CD1c-positive myeloid dendritic cell (primary cell): Measurements from ENCODE around the gene CROCC2.

Source experiments
- DNase-seq: peaks from one replicate; pipeline ENCODE4 v3.0.0-alpha.2; 2016; ENCODE audit errors: extremely low spot score

CROCC2 gene

DNA sequence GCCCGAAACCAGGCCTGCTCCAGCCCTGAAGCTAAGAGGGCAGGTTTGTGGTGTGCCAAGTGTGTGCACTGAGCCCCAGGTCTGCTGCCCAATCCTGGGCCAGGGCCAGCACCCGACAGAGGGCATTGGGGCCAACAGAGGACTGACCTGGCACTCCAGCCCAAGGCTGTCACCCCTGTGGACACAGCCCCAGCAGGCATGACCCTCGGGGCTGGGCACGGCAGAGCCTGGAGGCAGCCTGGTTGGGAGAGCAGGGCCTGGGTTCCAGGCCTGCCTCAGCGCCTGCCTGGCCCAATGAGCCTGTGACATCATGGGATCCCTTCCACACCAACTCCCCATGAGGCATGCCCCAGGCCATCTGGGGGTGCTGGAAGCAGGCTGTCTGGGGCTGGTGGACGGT is 81.5 kb downstream of the CROCC2 start:
- DNase-seq: no peak

DNA sequence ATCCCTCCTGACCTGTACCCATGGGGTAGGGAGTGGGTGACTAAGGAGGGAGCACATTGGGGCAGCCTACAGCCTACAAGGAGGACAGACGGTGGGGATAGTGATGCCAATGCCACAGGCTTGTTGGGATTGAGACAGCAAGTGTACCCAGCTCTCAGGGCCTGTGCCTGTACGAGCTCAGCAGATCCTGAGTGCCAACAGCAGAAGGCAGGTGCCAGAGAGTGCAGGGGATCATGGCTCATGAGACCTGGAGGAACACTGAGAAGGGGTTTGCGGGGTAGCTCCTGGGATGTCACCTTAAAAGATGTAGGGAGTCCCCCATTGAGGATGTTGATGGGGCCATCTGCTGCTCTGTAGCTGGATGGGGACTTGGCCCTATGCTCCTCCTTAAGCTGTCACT is 82.0 kb downstream of the CROCC2 start:
- DNase-seq: no peak

DNA sequence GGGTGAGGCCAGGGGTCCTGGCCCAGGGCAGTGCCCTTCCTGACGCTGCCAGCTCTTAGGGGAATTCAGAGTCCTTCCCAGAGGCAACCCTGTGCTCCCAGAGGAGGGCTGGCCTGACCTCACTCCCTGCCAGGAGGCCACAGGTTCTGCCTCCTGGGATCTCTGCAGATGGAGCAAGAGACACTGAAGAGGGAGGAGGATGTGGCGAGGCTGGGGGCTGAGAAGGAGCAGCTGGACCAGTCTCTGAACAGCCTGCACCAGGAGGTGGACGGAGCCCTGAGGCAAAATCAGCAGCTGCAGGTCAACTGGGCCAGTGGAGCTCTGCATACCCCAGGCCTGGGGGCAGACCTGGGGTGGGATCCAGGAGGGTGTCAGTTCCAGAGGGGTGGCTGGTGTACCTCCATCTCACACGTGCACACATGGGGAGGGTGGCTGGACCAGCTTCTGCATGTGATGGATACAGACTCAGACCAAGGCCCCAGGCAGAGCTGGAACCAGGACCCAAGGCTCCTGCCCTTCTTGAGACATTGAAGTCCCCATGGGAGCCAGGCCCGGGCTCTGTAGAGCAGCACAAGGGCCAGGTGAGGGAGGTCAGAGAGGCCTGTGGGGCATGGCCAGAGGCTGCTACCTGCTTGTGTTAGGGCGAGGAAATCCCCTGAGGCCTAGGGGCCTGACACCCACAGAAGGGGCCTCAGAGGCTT is 82.6 kb downstream of the CROCC2 start:
- no peak for DNase-seq

DNA sequence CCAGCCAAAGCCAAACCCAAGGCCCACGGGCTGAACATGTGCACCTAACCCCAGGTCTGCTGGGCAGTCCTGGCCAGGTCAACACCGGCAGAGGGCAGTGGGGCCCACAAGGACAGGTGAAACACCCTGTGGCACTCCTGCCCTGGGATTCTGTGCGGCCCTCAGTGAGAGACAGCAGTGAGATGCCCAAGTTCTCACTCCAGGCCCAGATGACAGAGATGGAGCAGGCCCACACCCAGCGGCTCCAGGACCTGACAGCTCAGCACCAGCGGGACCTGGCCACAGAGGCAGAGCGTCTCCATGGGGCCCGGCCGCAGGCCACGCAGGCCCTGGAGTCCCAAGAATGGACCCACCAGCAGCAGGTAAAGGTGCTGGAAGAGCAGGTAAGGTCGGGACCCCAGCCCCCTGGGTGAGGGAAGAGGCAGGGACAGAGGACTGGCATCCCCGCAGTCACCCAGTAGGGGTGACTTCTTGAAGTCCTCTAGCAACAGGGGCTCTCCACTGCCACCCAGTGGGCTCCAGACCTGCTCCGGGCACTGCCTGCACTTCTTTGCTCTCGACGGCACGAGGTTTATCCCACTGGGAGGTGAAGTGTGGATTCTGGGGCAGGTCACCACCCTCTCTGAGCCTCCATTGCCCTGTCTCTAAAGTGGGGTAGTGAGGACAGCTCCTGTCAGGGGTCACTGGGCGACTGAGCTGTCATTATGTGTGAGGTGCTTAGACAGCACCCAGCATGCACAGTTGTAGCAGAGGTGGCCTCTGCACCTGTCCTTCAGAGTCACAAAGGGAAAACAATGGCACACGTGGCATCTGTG is 83.5 kb downstream of the CROCC2 start:
- peak; percentile 37 for DNase-seq

DNA sequence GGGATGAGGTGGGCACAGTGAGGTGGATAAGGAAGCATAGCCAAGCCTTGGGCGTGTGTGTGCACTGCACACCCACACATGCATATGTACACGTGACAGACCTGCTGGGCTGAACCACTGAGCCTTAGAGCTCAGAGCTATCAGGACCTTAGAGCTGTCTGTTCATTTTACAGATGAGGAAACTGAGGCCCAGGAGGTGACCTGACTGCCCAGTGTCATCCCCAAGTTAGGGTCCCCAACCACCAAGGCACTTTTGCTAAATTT is 84.1 kb downstream of the CROCC2 start:
- no peak for DNase-seq

DNA sequence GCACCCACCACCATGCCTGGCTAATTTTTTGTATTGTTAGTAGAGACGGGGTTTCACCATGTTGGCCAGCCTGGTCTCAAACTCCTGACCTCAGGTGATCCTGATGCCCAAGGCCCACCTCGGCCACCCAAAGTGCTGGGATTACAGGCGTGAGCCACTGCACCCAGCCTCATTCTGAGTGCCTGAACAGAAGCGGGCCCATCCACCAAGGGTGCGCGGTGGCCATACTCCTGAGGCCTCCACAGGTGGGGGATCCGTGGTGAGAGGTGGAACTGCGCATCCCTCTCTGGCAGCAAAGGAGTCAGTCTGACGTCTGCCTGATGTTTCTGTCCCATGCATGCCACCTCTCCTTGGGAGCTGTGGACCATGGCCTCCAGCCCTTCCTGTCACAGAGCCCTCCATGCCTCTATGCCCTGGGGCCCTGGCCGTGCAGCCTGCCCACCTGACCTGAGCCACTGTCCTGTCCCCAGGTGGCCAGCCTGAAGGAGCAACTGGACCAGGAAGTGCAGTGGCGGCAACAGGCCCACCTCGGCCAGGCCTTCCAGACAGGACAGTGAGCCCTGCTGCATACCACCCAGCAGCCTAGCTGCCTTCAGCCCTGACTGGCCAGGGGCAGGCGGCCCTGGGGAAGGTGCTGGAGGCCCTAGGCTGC is 84.7 kb downstream of the CROCC2 start:
- no peak for DNase-seq

DNA sequence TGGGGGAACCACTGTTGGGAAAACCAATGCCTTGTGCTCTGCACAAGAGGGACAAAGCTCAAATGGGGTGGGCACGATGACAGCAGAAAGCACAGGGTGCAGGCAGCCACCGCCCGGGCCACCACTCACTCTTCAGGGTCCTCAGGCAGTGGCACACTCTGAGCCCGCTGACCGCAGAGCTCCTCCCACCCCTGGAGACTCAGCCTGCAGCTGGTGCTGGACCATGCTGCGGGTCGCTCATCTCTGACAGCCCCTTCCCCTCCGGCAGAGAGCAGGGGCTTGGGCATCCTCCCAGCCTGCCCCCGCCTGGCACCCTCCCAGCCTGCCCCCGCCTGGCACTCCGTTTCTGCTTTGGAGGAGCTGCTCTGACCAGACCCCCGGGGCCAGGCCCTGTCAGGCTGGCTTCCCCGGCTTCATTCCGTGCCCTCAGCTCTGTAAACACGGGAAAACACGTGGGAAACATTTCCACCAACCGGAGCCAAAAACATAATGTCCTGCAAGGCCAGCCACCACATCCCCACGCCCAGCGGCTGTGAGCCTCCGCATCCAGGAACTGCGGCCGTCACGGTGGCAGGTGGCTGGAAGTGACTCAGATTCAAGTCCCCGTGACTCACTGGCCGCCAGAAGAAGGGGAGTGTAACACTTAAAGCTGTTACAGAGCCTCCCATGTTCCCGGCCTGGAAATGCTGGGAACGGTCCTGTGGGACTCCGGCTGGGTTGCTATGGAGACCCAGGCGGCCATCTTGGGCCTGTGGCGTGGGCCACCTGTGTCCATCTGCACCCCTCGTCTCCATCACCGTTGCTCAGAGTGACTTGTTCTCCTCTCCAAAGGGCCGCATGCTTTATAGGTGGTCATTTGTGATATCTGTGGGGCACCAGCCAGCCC is 85.5 kb downstream of the CROCC2 start:
- peak; percentile 48 for DNase-seq

DNA sequence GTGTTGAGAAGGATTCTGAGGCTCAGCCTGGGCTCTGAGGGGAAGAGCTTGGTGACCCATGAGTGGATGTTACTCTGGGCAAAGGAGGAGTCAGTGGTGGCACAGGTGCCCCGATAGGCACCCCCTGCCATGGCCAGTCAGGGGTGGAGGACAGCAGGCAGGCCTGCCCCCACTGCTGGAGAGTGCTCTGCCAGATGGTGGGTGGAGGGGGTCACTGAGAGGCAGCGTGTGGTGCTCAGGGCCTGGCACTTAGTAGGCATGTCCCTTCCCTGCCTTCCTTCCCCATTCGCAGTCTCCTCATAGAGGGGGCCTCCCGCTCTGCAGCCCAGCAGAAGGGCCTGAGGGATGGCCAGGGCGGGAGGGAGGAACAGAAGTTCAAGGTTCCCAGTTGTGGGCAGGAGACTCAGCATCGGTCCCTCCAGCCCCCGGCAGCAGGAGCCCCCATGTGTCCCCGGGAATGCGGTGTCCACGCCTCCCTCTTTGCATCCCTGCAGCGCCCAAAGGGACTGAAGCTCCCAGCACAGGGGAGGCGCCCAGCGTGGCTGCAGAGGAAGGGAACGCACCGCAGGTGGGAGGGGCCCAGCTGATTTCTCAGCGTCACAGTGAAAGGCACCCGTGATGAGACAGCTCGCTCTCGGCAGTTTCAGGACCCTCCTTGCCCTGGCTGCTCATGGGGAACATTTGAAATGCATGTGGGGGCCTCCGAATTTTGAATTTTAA is 86.6 kb downstream of the CROCC2 start:
- DNase-seq: peak; percentile 13

DNA sequence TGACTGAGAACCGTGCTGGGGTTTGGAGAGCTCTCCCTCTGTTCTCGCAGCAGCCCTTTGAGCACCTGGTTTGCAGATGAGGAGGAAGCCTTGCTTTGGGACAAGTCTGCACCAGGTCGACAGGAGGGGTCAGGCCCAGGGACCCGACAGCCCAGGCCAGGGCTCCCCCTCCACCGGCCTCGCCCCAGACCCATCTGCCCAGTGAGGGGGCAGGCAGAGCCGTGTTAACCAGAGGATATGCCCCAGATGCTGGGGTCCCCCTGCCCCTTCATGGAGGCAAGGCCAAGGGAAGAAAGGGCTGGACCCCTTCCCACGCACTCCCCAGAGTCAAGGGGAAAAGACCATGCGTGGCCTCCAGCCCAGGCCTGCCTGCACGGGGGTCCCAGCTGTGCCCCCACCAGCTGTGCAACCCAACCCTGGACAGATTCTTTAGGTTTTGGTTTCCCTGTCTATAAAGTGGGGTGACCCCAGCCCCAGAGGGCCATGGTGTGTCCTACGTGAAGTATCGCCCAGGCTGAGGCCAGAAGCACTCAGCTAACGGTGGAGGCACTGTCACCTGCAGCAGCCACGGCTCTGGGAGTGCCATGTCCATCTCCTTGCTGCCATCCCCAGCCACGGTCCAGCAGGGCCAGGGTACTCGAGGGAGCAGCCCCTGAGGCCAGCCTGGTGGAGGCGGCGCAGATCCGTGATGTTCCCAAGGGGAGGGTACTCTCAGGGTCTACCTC is 87.5 kb downstream of the CROCC2 start:
- DNase-seq: no peak

DNA sequence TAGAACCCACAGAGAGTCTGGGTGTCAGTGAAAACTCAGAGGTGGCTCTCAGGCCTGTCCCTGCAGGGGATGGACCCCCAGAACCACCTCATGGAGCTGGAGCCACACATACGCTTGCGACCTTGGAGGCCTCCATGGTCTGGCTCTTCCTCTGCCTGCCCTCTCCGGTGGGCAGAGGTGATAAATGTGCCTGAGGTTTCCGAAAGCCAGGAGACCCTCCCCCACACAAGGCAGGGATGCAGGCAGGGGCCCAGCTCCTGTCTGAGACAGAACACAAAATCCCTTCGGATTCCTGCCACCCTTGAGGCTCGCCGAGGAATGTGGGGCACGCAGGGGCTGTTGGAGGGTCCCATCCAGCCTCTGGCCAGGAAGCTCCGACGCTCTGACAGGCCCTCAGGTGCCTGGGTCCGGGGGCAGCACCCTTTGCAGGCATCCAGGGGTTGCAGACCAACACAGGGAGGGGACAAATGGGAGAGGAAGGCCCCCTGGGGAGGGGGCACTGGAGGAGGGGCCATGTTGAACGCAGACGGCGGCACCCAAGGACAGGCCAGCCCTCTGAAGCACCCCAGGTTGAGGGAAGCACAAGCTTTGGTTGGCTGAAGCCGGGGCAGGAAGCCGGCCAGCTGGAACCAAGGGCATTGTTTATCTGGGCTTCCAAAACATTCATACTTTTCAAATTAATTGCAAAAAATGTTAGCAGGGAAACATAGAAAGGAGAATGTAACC is 88.2 kb downstream of the CROCC2 start:
- no peak for DNase-seq

DNA sequence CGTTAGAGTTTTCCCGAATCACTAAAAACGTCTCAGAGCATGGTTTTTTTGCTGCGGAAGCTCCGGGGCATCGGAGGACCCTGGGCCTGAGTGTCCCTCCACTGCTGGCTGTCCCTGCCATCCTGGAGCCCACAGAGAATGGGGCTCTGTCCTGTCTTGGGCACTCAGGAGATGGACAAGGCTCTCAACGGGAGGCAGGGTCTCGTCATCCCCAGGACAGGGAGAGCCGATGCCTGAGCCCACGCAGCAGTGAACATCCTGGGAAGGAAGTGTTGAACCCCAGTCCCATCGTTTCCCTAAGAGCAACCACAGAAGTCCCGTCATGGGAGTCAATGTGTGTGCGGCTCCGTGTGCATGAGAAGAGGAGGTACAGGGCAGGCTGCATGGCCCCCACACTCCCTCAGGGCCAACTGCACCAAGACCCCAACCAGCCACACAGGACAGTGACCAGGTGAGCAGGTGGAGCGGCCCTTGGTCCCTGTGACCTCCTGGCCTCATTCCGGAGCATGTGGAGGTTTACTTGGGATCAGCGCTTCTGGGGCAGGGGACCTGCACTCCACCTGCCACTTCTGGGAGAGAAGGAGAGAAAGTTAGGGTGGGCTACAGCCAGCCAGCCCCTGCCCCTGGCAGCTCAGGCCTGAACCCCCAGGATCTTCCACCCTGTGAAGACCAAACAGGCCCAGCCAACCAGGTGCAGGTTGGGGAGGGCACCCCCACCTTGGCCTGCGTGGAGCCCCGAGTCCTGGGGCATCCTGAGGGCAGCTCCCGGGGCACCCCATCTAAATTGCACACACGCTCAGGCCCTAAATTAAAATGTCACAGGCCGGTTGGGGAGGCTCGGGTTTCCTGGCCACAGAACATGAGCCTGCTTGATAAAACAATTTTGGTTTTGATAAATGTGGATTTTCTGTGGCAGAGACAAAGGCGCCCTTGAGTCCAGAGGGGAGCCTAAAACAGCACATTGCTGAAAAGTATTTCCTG is 89.2 kb downstream of the CROCC2 start:
- no peak for DNase-seq

DNA sequence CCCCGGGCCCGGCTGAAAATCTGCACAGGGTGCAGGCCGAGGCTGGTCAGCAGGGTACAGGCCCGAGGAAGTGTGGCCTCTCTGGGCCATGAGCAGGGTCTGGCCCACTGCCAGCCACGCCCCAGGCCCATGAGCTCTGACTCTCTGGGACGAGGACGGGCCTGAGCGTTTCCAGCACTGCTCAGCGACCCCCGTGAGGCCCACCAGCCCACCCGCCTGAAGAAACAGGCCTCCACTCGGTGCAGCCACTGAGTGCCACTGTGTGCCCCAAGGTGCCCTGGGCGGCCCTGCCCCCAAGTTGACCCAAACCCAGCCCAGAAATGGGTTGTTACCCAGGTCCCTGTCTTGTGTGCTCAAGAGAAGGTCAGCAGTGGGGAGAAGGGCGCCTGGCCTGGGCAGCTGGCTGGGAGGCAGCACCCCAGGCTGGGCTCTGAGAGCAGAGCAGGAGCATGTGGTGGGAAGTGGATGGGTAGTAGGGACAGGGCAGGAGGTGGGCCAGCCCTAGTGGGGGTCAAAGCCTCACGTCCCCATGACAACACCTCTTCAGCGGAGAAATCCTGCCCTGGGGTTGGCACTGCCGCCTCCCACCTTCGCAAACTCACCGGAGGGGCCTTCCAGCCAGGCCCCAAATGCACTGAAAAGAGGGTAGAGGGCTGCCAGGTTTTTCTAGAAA is 90.2 kb downstream of the CROCC2 start:
- DNase-seq: no peak

DNA sequence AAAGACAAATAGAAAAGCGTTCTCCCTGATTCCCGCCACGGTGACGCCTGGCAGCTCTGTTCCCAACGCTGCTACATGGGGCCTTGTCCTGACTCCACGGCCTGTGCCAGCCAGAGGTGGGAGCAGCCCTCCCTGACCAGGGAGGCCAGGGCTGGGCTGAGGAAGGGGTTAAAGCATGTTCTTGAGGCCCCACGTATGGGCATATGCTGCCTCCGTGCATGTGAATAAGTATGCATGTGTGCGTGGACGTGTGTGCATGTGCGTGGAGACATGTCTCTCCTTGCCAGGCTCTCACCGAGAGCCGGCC is 90.7 kb downstream of the CROCC2 start:
- DNase-seq: no peak

DNA sequence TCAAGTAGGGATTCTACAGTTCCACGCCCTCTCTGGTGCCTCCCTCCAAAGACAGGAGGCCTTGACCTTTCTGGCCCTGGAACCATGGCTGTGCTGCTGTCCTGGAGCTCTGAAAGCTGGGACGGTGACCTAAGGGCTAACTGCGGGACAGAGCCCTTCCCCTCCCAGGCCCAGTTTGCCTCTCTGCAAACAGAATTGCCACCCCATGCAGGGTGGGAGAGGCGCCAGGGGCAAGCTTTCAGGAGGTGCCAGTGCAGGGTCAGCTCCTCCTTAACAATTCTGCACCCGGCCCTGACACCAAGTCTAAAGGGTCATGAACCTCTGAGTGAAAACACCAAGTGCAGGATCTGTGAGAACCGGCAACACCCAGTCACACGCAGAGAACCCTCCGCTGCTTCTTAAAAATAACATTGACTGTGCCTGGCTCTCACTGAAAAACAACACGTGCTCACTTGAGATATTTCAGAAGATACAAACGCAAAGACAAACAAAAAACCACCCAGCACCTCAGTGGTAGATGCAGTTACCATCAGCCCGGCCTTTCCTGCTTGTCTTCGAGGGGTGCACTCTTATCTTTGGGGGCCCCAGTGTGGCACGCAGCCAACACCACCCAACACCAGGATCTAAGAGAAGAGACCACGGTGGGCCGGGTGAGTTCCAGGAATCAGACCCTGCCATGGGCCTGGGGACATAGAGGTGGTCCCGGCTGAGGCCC is 91.2 kb downstream of the CROCC2 start:
- DNase-seq: no peak

DNA sequence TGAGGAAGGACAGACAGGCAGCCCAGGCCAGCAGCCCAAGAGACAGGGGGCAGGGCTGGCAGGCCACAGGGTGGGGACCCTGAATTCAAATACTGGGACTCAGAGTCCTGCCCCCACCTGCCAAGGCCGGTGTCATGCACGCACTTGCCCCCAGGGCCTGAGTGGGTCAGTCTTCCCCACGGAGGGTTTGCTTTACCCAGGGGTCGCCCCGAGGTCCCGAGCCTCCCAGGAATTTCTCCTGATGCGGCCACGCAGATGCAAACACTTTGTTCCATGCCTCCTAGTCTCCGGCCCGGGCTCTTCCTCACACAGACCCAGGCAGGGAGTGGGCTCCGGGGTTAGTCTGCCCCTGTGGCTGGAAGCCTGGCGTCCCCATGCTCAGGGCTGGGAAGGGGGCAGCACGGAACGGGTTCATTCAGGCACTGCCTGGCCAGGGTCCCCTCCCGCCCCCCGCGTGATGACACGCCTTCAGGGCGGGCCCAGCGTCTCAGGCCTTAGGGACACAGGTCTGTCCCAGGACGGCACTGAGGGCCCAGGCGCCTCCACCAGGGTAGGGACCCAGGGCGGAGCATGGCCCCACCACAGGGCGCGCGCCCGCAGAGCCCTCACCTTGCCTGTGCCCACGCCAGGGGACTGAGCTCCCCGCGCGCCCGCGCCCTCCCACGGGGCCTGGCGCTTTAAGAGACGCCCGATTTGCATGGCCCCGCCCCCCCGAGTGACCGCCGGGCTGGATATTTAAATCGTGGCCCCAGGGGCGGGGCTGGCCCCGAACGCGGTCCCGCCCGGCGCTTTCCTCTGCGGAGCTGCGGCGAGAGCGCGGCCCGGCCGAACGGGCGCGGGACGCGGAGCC is 91.9 kb downstream of the CROCC2 start, which contains the start of gene SNED1:
Gene SNED1 (plus strand): TSS at position 763 of the 850 bp plus-strand sequence. CDS start 220 bp downstream, outside the sequence.
- peak; percentile 90 for DNase-seq

DNA sequence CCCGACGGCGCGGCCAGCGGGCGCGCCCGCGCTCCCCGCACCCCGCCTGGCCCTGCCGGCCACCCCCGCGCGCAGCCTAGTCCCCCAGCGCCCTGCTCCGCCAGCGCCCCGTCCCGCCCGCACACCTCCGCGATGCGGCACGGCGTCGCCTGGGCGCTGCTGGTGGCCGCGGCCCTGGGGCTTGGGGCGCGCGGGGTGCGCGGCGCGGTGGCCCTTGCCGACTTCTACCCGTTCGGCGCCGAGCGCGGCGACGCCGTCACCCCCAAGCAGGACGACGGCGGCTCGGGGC is 92.5 kb downstream of the CROCC2 start:
- DNase-seq: no peak
